Lower lobe of right lung (tissue), 2 donors: ENCODE measurements around the gene NOXO1. TPM values are rescaled to one million over a fixed set of nuclear protein-coding genes. Genes with fewer than 3 reads are reported as not detected.
A peak's percentile ranks its signal among the peaks of the same experiment; 100 is the strongest.

Experiments
- ATAC-seq, 2 donors: fragments of 200-7000 bp; cut with Tn5 transposase; one replicate each; pipeline ENCODE4 v1.9.1; 2020 to 2022; ENCODE audit warnings: mild to moderate bottlenecking in 2 of 2, moderate library complexity in 2 of 2
- DNase-seq: peaks from one replicate; pipeline ENCODE4 v3.0.0-alpha.2; 2020
- H3K27ac ChIP-seq: fragments of 200-600 bp; one replicate; pipeline ENCODE4 v1.8.0; 2022
- H3K27me3 ChIP-seq: fragments of 200-600 bp; one replicate; pipeline ENCODE4 v1.8.0; 2022; ENCODE audit warnings: low read depth
- H3K36me3 ChIP-seq: fragments of 200-600 bp; one replicate; pipeline ENCODE4 v1.8.0; 2022; ENCODE audit warnings: mild to moderate bottlenecking
- H3K4me1 ChIP-seq: fragments of 200-600 bp; one replicate; pipeline ENCODE4 v1.8.0; 2022
- H3K4me3 ChIP-seq: fragments of 200-600 bp; one replicate; pipeline ENCODE4 v1.8.0; 2022; ENCODE audit warnings: mild to moderate bottlenecking
- H3K9me3 ChIP-seq: fragments of 200-600 bp; one replicate; pipeline ENCODE4 v1.8.0; 2022
- intact Hi-C: fragments of 100-400 bp; cut with DNase I; formaldehyde crosslinking; loops from one replicate; pipeline ENCODE4 v1.11.0; 2022
- long read RNA-seq: library from polyadenylated mRNA; unstranded; transcript quantifications from one replicate; pipeline ENCODE4 v2.0.0, GENCODE V29; 2021
- total RNA-seq: library from RNA; stranded (reverse); fragmentation: NEBNext Ultra II Directional; extraction: Animal tissue kit (Norgen Biotek cat#: 25700); gene quantifications from one replicate; pipeline ENCODE4 v1.2.1, GENCODE V29; 2021
- TF ChIP-seq, protein P1 (sequence below): fragments of 200-600 bp; IDR thresholded peaks from one replicate; pipeline ENCODE4 v1.8.0; 2022; ENCODE audit warnings: antibody characterized with exemption, mild to moderate bottlenecking
- donor health status: DM: no; HTN: yes; CAD: no; lungs with severe emphysema.

Gene NOXO1
- total RNA-seq: 1.7 TPM
- long read RNA-seq, partial matches to known transcripts: 1 of 2 reads
- long read RNA-seq, other reads (novel, unspliced or antisense): 1 of 2 reads

DNA sequence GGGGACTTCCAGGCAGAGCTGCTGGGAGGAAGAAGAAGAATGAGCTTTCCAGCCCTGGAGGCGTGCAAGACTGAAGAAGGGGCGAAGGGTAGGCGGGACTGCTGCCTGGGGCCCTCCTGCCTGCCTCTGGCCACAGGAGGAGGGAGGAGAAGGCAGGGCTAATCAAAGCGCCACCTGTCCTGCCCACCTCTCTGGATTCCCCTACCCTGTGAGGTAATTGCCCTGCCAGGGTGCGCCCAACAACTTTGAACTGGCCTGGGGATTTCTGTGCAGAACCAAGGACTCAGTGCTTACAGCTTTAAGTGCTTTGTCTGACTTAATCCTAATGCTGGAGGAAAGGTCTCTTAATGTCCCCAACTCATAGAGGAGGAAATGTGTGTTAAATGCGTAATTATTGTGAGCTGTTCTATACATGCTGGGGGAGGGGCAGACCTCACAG, at the start of gene NOXO1:
NOXO1 (minus strand) TSS at position 72 of the 439 bp plus-strand sequence. CDS start 290 bp downstream, outside the sequence.
- TF ChIP-seq, protein P1, sequence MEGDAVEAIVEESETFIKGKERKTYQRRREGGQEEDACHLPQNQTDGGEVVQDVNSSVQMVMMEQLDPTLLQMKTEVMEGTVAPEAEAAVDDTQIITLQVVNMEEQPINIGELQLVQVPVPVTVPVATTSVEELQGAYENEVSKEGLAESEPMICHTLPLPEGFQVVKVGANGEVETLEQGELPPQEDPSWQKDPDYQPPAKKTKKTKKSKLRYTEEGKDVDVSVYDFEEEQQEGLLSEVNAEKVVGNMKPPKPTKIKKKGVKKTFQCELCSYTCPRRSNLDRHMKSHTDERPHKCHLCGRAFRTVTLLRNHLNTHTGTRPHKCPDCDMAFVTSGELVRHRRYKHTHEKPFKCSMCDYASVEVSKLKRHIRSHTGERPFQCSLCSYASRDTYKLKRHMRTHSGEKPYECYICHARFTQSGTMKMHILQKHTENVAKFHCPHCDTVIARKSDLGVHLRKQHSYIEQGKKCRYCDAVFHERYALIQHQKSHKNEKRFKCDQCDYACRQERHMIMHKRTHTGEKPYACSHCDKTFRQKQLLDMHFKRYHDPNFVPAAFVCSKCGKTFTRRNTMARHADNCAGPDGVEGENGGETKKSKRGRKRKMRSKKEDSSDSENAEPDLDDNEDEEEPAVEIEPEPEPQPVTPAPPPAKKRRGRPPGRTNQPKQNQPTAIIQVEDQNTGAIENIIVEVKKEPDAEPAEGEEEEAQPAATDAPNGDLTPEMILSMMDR: no peak
- peaks cover 33% of the 10 kb centered on the region for H3K27me3 ChIP-seq
- H3K4me3 ChIP-seq: peak within 1 kb of the TSS; percentile 42
- intact Hi-C loops: no loop called here
- peaks cover 33% of the 10 kb centered on the region for H3K36me3 ChIP-seq
- H3K9me3 ChIP-seq: no peaks in the 10 kb centered on the region
- peak within 1 kb of the TSS; percentile 81 for H3K27ac ChIP-seq
- no peak for DNase-seq
- H3K4me1 ChIP-seq: peaks cover 30% of the 10 kb centered on the region
- no peak for ATAC-seq

DNA sequence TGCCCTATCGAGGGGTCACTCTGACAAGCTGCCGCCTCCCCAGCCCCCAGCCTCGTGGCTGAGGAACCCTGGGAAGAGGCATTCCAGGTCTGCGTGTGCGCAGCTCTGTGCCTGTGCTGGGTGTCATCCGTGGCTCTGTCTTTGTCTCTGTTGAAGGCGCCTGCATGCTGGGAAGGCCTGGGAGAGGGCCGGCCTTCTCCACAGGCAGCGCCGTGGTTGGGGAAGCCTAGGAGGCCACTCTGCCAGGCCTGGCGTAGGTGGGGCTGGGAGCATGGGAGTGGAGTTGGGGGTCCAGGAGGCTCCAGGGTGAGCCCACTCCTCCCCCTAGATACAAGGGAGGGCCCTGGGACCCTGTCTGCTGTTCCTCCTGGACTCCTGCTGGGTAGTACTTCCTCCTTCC, 48.8 kb upstream of the NOXO1 start:
- TF ChIP-seq, protein P1: no peak
- peak overlapping the region; percentile 92 for H3K27ac ChIP-seq
- intact Hi-C loops: no loop called here
- H3K9me3 ChIP-seq: no peaks in the 10 kb centered on the region
- ATAC-seq (no peak), DNase-seq (no peak)
- peak overlapping the region; percentile 84 for H3K4me3 ChIP-seq
- H3K36me3 ChIP-seq: peaks cover 16% of the 10 kb centered on the region
- H3K27me3 ChIP-seq: peaks cover 7% of the 10 kb centered on the region
- peaks cover 80% of the 10 kb centered on the region for H3K4me1 ChIP-seq

- H3K27me3 ChIP-seq: peaks cover 7% of the 10 kb centered on the region
- TF ChIP-seq, protein P1: no peak
- DNase-seq (no peak), ATAC-seq (no peak)
- peak overlapping the region; percentile 92 for H3K27ac ChIP-seq
- intact Hi-C loops: loop anchor here (10.0 kb wide), 1 partner anchor 115 kb away; the partner anchor contains the start of gene RAB26
- peaks cover 81% of the 10 kb centered on the region for H3K4me1 ChIP-seq
- H3K36me3 ChIP-seq: peaks cover 16% of the 10 kb centered on the region
- H3K9me3 ChIP-seq: no peaks in the 10 kb centered on the region
- peak overlapping the region; percentile 84 for H3K4me3 ChIP-seq
These were observed 48.1 kb upstream of the NOXO1 start for GRCh38 chr16:2029350-2029749.

GRCh38 chr16:2028620-2029220, 47.5 kb upstream of the NOXO1 start:
- Histone ChIP-seq H3K27ac (peak overlapping the region; percentile 92), H3K9me3 (no peaks in the 10 kb centered on the region), H3K27me3 (peaks cover 7% of the 10 kb centered on the region), H3K36me3 (peaks cover 16% of the 10 kb centered on the region), H3K4me1 (peaks cover 83% of the 10 kb centered on the region), H3K4me3 (peak overlapping the region; percentile 84)
- DNase-seq: no peak
- TF ChIP-seq, protein P1: no peak
- no peak for ATAC-seq
- intact Hi-C loops: loop anchor here (10.0 kb wide), 1 partner anchor 116 kb away; the partner anchor contains the start of gene RAB26

DNA sequence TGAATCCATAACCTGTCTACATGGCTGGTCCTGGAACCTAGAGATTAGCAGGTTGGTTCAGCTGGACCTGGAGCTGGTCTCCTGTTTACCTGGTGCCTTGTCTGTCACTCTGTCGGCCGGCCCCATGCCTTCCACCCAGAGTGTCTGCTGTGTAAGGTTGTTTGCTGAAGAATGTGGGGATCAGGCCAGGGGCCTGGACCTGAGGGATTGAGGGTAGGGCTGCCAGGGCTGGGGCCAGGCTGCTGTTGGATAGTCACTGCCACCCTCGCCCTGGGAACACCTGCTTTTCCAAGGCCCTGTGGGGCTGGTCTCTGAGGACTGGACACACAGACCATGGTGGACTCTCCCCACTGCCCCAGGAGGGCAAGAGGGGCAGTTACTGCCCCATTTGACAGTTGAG, 46.9 kb upstream of the NOXO1 start:
- ATAC-seq (no peak), DNase-seq (no peak)
- Histone ChIP-seq H3K27me3 (peaks cover 7% of the 10 kb centered on the region), H3K4me3 (peak overlapping the region; percentile 84), H3K36me3 (peaks cover 16% of the 10 kb centered on the region), H3K4me1 (peaks cover 82% of the 10 kb centered on the region), H3K9me3 (no peaks in the 10 kb centered on the region), H3K27ac (peak overlapping the region; percentile 92)
- intact Hi-C loops: loop anchor here (10.0 kb wide), 1 partner anchor 117 kb away; the partner anchor contains the start of gene RAB26
- TF ChIP-seq, protein P1: no peak
